Measurements from ENCODE around the gene TIMM44.

The TIMM44 gene

GRCh38 chr19:7912697-7913564 is 30.5 kb downstream of the TIMM44 start:
- no peak for DNase-seq

GRCh38 chr19:7912144-7912696 is 31.2 kb downstream of the TIMM44 start:
- DNase-seq: no peak

GRCh38 chr19:7911508-7912143 is 31.8 kb downstream of the TIMM44 start:
- DNase-seq: no peak

GRCh38 chr19:7910321-7911161 is 32.9 kb downstream of the TIMM44 start:
- DNase-seq: no peak

GRCh38 chr19:7909471-7910067 is 33.9 kb downstream of the TIMM44 start:
- no peak for DNase-seq

- no peak for DNase-seq
Observed at GRCh38 chr19:7908742-7909461, 34.6 kb downstream of the TIMM44 start.

- DNase-seq: no peak
Observed at GRCh38 chr19:7908078-7908699, 35.3 kb downstream of the TIMM44 start.

- no peak for DNase-seq
Observed at GRCh38 chr19:7907544-7907943, 35.9 kb downstream of the TIMM44 start.

GRCh38 chr19:7907122-7907521 is 36.3 kb downstream of the TIMM44 start:
- no peak for DNase-seq

- DNase-seq: no peak
Observed at GRCh38 chr19:7905859-7906258, 37.6 kb downstream of the TIMM44 start.

GRCh38 chr19:7905268-7905667 is 38.2 kb downstream of the TIMM44 start:
- DNase-seq: no peak

GRCh38 chr19:7904074-7905020 is 39.1 kb downstream of the TIMM44 start:
- DNase-seq: no peak

- DNase-seq: peak; percentile 97
Observed at GRCh38 chr19:7903244-7904073, 40.0 kb downstream of the TIMM44 start, which contains the start of gene MAP2K7. TSS of gene MAP2K7 (plus strand) at chr19:7903877. CDS start at chr19:7903945, 68 bp downstream.

GRCh38 chr19:7902796-7903243 is 40.6 kb downstream of the TIMM44 start:
- DNase-seq: no peak

GRCh38 chr19:7901337-7901736 is 42.1 kb downstream of the TIMM44 start:
- DNase-seq: no peak

- no peak for DNase-seq
Observed at GRCh38 chr19:7900931-7901330, 42.5 kb downstream of the TIMM44 start.

GRCh38 chr19:7900401-7900870 is 43.0 kb downstream of the TIMM44 start:
- DNase-seq: no peak

- no peak for DNase-seq
Observed at GRCh38 chr19:7899751-7900378, 43.6 kb downstream of the TIMM44 start.

- DNase-seq: no peak
Observed at GRCh38 chr19:7898967-7899366, 44.5 kb downstream of the TIMM44 start.

Measured in DMS 273 treated with DMSO at 0.1 percent for 48 hours (cell line).